Stomach smooth muscle (tissue), 2 donors: ENCODE results near the gene DNASE1L3.
A peak's percentile ranks its signal among the peaks of the same experiment; 100 is the strongest.

ENCODE experiments used
- H3K27ac ChIP-seq: one replicate; pipeline ENCODE4 v1.7.0; 2013; ENCODE audit warnings: mild to moderate bottlenecking, low read length, inconsistent platforms
- H3K27me3 ChIP-seq, 2 donors: one replicate each; pipeline ENCODE4 v1.7.0; 2013; ENCODE audit warnings: low read length in 2 of 2; ENCODE audit not compliant: insufficient read depth in 2 of 2, control insufficient read depth in 1 of 2
- H3K36me3 ChIP-seq, 2 donors: one replicate each; pipeline ENCODE4 v1.7.0; 2013; ENCODE audit warnings: low read length in 2 of 2; ENCODE audit not compliant: control insufficient read depth in 2 of 2, insufficient read depth in 2 of 2
- H3K4me1 ChIP-seq: one replicate; pipeline ENCODE4 v1.7.0; 2013; ENCODE audit warnings: low read length; ENCODE audit not compliant: control insufficient read depth, insufficient read depth
- H3K4me3 ChIP-seq, 2 donors: one replicate each; pipeline ENCODE4 v1.7.0; 2013; ENCODE audit warnings: low read length in 2 of 2
- H3K9ac ChIP-seq, 2 donors: one replicate each; pipeline ENCODE4 v1.7.0; 2013; ENCODE audit warnings: low read length in 2 of 2, mild to moderate bottlenecking in 1 of 2
- H3K9me3 ChIP-seq, 2 donors: one replicate each; pipeline ENCODE4 v1.7.0; 2013; ENCODE audit warnings: low read length in 2 of 2; ENCODE audit not compliant: control insufficient read depth in 2 of 2
- donor health status: healthy.
- donor health status: Pancreatic carcinoma.

Gene DNASE1L3

GRCh38 chr3:58155838-58156237, 54.9 kb downstream of the DNASE1L3 start:
- H3K27me3 ChIP-seq: no peaks in the 10 kb centered on the region
- H3K27ac ChIP-seq: no peak overlapping the region
- H3K4me1 ChIP-seq: peaks cover 15% of the 10 kb centered on the region
- no peaks in the 10 kb centered on the region for H3K9me3 ChIP-seq
- no peak overlapping the region for H3K9ac ChIP-seq
- no peak overlapping the region for H3K4me3 ChIP-seq
- peaks cover 38 to 54% of the 10 kb centered on the region in 2 donors for H3K36me3 ChIP-seq

DNA sequence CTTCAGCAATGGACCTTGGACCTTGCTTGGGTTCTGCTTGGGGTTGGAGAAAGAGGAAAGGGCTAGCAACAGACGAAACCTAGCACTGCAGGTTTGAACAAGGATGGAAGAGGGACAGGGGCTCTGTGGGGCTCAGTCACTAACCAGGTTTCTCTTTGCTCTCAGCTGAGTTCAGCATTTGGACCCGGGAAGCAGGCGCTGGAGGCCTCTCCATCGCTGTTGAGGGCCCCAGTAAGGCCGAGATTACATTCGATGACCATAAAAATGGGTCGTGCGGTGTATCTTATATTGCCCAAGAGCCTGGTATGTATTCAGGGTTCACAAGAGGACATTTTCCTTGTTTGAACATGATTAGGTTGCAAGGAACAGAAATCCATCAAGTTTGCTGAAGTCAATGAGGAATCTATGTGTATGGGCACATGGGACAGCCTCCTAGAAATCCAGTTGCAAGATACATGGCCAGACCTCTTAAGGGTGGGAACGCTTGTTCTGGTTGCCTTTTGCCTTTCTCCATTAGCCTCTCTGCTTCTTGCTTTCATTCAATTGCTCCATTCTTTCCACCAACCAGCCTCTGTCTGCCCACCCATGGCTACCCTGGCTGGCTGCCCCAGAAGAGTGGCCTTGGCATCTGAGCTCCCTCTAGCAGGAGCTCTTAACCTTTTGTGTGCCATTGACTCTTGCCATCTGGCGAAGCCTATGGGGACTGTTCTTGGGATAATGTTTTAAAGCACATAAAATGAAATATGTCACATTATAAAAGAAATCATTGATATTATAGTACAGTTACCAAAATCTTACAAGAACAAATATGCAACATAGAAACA, 55.9 kb downstream of the DNASE1L3 start:
- Histone ChIP-seq H3K36me3 (peaks cover 47 to 57% of the 10 kb centered on the region in 2 donors), H3K4me1 (peaks cover 15% of the 10 kb centered on the region), H3K27ac (no peak overlapping the region), H3K9ac (no peak overlapping the region), H3K27me3 (no peaks in the 10 kb centered on the region), H3K9me3 (no peaks in the 10 kb centered on the region), H3K4me3 (no peak overlapping the region)

DNA sequence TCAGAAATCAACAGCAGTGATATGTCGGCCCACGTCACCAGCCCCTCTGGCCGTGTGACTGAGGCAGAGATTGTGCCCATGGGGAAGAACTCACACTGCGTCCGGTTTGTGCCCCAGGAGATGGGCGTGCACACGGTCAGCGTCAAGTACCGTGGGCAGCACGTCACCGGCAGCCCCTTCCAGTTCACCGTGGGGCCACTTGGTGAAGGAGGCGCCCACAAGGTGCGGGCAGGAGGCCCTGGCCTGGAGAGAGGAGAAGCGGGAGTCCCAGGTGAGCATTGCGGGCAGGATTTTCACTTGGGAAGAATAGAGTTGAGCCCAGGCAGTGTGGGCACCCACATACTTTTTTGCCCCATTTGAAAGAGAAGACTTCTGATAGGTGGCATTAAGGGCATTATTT, 57.4 kb downstream of the DNASE1L3 start:
- no peak overlapping the region for H3K27ac ChIP-seq
- H3K4me3 ChIP-seq: no peak overlapping the region
- no peak overlapping the region for H3K9ac ChIP-seq
- H3K27me3 ChIP-seq: no peaks in the 10 kb centered on the region
- peaks cover 55 to 64% of the 10 kb centered on the region in 2 donors for H3K36me3 ChIP-seq
- no peaks in the 10 kb centered on the region for H3K9me3 ChIP-seq
- peaks cover 10% of the 10 kb centered on the region for H3K4me1 ChIP-seq

- peaks cover 58 to 66% of the 10 kb centered on the region in 2 donors for H3K36me3 ChIP-seq
- no peak overlapping the region for H3K4me3 ChIP-seq
- no peak overlapping the region for H3K9ac ChIP-seq
Measured at GRCh38 chr3:58152225-58153015, 58.4 kb downstream of the DNASE1L3 start.

GRCh38 chr3:58151637-58152036, 59.1 kb downstream of the DNASE1L3 start:
- no peaks in the 10 kb centered on the region for H3K9me3 ChIP-seq
- H3K27ac ChIP-seq: peak overlapping the region; percentile 11
- H3K4me3 ChIP-seq: no peak overlapping the region
- H3K27me3 ChIP-seq: no peaks in the 10 kb centered on the region
- H3K4me1 ChIP-seq: peaks cover 10% of the 10 kb centered on the region
- no peak overlapping the region for H3K9ac ChIP-seq
- peaks cover 60 to 72% of the 10 kb centered on the region in 2 donors for H3K36me3 ChIP-seq

More at GRCh38 chr3:58152225-58153015, 58.4 kb downstream of the DNASE1L3 start:
- Histone ChIP-seq H3K27me3 (no peaks in the 10 kb centered on the region), H3K27ac (peak overlapping the region; percentile 11), H3K4me1 (peaks cover 10% of the 10 kb centered on the region), H3K9me3 (no peaks in the 10 kb centered on the region)

GRCh38 chr3:58150810-58151199, 60.0 kb downstream of the DNASE1L3 start:
- peaks cover 10% of the 10 kb centered on the region for H3K4me1 ChIP-seq

GRCh38 chr3:58150130-58150809, 60.5 kb downstream of the DNASE1L3 start:
- Histone ChIP-seq H3K4me1 (peaks cover 10% of the 10 kb centered on the region), H3K36me3 (peaks cover 65 to 76% of the 10 kb centered on the region in 2 donors), H3K27me3 (no peaks in the 10 kb centered on the region), H3K9ac (no peak overlapping the region), H3K9me3 (no peaks in the 10 kb centered on the region), H3K4me3 (no peak overlapping the region), H3K27ac (no peak overlapping the region)

More at GRCh38 chr3:58150810-58151199, 60.0 kb downstream of the DNASE1L3 start:
- no peak overlapping the region for H3K9ac ChIP-seq
- H3K36me3 ChIP-seq: peaks cover 62 to 74% of the 10 kb centered on the region in 2 donors
- H3K4me3 ChIP-seq: no peak overlapping the region
- no peaks in the 10 kb centered on the region for H3K27me3 ChIP-seq
- no peak overlapping the region for H3K27ac ChIP-seq
- H3K9me3 ChIP-seq: no peaks in the 10 kb centered on the region

DNA sequence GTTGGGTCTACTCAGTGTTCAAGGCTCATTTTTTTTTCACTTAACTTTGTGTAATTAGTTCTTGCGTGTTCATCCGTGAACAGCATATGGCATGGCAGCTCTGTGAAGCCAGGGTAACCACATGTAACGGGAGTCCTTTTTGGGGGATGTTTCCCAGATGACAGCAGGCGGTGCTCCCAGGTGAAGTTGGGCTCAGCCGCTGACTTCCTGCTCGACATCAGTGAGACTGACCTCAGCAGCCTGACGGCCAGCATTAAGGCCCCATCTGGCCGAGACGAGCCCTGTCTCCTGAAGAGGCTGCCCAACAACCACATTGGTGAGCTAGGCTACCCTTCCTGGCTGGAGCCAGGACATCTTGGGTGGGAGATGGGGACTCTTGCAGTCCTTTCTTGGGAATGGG, 62.7 kb downstream of the DNASE1L3 start:
- no peak overlapping the region for H3K27ac ChIP-seq
- peaks cover 14% of the 10 kb centered on the region for H3K4me1 ChIP-seq
- H3K4me3 ChIP-seq: no peak overlapping the region
- no peak overlapping the region for H3K9ac ChIP-seq
- no peaks in the 10 kb centered on the region for H3K9me3 ChIP-seq
- peaks cover 61 to 74% of the 10 kb centered on the region in 2 donors for H3K36me3 ChIP-seq
- H3K27me3 ChIP-seq: no peaks in the 10 kb centered on the region

GRCh38 chr3:58144478-58145325, 66.1 kb downstream of the DNASE1L3 start:
- Histone ChIP-seq H3K9ac (no peak overlapping the region), H3K36me3 (peaks cover 66 to 74% of the 10 kb centered on the region in 2 donors), H3K4me3 (no peak overlapping the region), H3K27ac (no peak overlapping the region), H3K27me3 (no peaks in the 10 kb centered on the region), H3K9me3 (no peaks in the 10 kb centered on the region), H3K4me1 (peaks cover 4% of the 10 kb centered on the region)
